Limb (tissue), 2 donors: ENCODE data around the gene PNPLA1.
"Not testable (repeated sequence)": the region's sequence is repeated elsewhere in the genome, so short reads cannot be mapped to it uniquely, and the experiment has no call there.

Experiments used
- DNase-seq, 2 donors: peaks; one replicate each; pipeline ENCODE4 v3.0.0-alpha.2; 2016; ENCODE audit errors: extremely low spot score in 2 of 2

PNPLA1 gene

DNA sequence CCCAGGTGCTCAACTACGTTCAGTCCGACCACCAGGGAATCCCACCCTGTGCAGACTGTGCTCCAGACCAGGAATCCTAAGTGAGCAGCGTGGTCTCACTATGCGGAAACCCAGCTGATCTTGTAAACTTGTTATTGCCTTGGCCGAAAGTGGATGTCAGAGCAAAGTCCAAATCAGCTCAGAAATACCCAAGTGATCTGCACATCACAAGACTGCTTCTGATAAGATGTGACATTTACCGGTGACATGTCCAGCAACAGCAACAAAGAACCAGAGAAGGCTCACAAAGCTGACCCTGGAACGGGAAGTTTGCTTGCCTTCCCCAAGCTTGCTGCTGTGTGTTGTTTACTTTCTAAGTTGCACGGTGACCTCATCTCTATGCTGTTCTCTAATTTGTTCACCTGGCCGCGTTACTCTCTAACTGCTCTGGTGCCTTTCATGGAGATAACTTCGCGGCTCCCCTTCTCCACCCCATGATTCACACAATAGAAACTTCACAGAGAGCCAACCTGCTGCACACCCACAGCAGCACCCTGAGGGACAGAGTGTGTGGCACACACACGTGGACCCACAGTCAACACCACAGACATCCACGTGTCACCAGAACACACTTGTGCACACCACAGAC lies 65.1 kb downstream of the PNPLA1 start:
- no peak for DNase-seq

DNA sequence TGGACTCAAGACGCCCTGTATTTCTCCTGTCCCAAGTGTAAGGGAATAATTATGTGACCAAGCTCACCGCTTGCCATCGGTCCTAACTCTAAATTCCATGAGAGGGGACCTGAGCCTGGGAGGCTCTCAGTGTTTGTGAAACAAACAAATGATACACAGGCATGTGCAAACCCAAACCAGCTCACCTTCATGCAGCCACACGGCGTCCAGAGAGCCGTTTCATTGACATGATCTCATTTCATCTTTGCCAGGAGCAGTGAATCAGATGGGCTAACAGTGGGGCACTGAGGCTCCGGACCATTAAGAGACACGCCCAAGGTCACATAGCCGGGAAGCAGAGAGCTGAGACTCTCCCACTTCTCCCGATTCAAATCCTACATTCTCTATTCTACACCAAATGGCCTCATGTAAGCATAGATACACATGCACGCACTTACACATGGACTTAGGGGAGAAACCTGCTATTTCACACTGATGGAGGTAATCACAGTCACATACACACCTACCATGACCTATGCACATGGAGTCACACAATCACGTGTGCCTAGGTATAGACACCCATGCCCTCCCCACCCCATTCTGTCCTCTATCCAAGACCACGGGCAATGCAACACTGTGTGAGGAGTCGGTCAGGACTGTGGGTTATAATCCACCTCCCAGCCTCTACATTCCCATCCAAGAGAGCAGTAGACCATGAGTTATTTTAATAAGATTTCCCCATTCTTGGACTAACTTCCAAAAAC lies 65.8 kb downstream of the PNPLA1 start:
- no peak for DNase-seq

DNA sequence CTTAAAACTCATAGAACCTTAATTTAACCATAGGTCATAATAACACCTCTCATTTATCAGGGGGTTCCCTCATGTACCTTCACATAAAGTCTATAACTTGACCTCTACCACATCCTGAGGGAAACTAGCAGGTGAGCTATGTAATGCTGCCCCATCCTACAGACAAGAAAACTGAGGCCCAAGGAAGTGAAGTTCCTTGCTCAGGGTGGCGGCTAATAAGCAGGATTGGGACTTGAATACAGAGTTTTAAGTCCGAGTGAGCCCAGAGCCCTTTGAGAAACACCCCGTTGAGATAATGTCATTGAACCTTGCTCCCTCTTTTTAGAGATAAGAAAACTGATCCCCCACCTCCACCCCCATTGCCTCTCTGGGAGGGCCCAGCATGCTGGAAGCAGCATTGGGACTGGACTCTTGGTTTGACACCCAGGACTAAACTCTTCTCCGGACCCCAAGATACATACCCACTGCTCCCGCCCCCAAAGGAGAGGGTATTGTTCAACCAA lies 66.4 kb downstream of the PNPLA1 start:
- no peak for DNase-seq

DNA sequence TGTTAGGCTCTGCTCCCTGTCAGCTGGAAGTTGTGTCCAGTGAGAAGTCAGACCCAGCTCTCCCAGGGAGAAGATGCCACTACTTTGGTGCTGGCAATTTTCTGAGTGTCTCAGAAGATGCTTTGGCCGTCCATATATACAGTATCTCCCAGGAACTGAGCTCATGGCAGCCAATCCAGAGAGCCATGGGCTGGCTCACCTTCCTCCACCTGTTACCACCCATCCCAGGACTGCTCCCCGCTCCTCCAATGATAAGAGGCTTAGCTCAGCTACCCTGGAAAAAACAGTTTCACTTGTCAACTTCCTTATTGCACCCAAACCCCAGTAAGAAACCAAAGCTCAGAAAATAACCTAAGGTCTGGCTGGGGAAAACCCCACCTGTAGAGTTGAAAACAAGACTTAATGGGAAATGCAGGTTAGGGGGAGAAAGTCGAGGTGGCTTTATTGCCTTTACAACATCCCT lies 67.0 kb downstream of the PNPLA1 start, which contains the start of gene BNIP5:
Gene BNIP5, minus strand, starts transcription at position 110 of the 463 bp plus-strand sequence. CDS start 6,198 bp downstream, outside the sequence.
- DNase-seq, result no peak

DNA sequence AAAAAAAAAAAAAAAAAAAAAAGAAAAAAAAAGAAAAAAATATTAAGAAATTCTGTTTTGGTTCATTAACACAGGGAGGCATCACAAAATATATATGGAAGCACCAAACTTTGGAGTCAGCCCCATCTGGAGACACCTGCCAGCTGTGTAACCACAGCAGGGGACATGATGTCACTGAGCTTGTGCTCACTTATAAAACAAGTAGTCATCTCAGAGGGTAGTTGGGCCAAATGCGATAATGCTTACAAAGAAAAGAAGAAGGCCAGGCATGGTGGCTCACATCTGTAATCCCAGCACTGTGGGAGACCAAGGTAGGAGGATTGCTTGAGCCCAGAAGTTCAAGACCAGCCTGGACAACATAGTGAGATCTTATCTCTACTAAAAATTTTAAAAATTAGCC lies 68.0 kb downstream of the PNPLA1 start:
- no peak for DNase-seq

DNA sequence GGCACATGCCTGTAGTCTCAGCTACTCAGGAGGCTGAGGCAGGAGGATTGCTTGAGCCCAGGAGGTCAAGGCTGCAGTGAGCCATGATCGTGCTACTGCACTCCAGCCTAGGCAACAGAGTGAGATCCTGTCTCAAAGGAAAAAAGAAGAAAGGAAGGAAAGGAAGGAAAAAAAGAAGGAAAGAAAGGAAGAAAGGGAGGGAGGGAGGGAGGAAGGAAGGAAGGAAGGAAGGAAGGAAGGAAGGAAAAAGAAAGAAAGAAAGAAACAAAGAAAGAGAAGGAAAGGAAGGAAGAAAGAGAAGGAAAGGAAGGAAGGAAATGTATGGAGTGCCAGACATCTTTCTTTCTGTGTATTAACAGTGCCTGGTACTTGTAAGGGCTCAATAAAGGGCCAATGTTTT lies 68.4 kb downstream of the PNPLA1 start:
- not testable (repeated sequence) for DNase-seq

DNA sequence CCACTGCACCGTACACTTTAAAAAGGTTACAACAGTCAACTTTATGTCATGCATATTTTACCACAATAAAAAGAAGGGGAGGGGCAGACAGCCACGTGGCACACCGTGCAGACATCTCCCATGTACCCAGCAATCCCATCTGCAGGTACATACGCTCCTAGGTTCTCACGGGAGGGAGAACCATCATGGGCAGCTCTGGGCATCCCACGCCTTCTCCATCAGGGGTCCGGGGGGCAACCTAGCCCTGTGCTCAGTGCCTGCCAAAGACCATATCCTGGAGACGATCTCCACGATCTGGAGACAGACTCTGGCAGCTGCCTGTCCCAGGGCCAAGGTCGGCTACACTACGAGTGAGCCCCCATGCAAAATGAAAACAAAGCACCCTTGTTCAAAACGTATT lies 69.3 kb downstream of the PNPLA1 start:
- no peak for DNase-seq

DNA sequence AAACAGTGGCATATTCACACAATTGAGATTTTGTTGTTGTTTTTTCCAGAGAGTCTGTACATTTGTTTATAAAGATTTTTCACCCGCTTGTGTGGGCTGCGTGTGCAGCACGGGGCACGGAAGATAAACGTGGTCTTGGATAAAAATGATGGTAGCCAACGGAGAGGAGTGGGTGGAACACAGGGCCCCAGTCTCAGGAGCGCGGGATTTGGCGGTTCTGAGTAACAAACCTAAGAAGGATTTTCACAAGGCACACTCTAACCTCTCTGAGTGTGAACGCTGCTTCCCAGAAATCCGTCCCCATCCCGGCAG lies 70.4 kb downstream of the PNPLA1 start:
- DNase-seq, result no peak

DNA sequence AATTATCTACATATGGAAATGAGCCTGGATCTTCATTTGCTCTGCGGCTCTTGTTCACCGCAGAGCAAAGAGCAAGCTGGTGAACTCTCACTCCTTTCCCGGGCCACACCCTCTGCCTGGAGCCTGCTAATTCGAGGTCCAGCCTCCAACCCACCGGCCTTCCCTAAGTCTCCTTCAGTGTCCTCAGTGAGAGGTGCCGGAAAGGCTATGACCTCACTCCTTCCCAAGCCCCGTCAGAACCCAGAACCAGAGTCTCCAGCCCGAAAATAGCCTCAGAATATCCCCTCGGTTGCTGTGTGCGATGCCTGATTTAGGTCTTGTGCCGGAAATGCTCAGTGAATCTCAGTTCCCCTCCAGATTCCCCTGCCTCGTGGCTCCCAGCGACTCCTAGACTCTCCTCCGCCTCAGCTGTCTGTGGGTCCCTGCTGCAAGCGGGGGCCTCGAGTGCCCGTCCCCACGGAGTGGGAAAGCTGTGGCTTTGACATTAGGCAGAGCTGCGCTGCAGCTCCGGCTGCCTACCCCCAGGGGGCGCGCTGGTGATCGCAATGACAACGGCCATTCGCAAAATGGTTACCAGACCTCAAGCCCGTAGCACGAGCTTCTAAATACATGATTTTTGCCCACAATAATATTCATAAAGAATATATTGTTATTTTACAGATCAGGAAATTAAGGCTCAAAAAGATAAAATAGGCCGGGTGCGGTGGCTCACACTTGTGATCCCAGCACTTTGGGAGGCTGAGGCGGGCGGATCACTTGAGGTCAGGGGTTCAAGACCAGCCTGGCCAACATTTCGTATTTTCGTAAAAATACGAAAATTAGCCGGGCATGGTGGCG lies 71.0 kb downstream of the PNPLA1 start:
- DNase-seq, result peak; percentile 54 to 82

DNA sequence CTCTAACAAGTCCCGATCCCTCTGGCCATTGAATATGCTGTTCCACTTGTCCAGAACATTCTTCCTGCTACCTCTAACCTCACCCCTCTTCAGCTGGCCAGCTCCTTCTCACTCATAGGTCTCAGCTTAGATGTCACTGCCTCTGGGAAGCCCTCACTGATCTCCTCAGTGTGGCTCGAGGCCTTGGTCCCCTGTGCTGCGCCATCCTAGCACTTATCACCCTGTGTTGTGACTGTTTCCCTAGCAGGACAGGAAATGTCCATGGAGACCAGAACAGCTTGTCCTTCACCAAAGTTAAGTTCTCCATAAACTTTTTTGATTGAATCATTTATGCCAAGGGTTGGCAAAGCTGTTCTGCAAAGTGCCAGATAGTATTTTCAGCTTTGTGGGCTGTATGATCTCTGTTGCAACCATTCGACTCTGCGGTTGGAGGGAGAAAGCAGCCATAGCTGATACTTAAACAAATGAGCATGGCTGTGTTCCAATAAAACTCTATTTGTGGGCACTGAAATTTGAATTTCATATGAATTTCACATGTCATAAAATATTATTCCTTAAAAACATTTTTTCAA lies 73.3 kb downstream of the PNPLA1 start:
- DNase-seq, result no peak

DNA sequence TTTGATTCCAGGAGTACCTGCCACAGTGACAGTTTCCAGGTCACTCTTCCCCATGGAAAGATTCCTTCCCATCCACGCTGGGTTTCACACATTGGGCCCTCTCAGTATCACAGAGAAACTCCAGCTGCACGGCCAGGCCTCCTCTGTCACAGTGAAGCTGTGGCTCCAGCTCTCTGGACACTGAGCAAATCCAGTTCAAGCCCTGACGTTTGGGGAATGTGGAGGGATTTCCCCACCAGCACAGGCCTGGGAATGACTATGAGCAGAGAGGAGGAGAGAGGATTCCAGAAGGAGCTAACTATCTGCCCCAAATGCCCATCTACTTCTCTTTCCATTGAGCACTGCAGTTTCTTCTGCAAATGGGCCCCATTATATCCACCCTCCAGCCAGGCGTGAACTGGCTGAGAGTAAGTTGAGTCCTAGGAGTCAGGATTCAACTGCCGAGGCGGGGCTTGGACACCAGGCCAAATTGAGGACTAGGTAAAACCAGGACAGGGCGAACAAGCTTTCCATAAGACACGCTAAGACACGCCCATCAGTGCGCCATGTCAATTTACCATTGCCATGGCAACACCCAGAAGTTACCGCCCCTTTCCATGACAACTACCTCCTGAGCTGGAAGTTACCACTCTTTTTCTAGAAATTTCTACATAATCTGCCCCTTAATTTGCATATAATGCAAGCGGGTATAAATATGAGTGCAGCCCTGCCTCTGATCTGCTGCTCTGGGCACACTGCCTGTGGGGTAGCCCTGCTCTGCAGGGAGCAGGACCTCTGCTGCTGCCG lies 76.0 kb downstream of the PNPLA1 start:
- DNase-seq, result no peak

DNA sequence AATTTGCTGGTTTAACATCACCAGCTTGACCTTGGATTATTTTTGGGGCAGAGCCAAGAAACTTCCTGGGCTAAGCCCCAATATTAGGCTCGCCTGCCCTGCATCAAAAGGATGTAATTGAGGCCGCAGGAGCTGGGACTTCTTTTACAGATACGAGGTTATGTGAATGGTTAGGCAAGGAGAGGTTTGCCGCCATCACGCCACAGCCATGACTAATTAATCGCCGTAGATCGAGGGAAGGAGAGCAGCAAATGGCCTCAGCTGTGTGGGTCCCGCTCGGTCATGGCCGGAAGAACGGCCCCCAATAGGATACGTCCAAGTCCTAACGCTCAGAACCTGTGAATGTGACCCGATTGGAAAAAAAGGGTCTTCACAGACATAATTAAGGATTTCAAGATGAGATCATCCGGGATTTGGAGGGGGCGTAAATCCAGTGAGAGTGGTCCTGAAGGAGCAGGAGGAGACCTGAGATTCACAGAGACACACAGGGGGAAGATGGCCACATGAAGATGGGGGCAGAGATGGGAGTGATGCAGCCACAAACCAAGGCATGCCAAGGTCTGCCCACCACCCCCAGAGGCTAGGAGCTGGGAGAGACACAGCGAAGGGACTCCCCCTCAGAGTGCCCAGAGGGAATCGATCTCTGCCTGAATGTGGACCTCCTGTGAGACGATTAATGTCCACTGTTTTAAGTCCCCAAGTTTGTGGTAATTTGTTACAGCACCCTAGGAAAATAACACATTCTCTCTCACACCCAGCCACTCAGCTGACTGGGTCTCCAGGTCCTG lies 76.8 kb downstream of the PNPLA1 start:
- no peak for DNase-seq

DNA sequence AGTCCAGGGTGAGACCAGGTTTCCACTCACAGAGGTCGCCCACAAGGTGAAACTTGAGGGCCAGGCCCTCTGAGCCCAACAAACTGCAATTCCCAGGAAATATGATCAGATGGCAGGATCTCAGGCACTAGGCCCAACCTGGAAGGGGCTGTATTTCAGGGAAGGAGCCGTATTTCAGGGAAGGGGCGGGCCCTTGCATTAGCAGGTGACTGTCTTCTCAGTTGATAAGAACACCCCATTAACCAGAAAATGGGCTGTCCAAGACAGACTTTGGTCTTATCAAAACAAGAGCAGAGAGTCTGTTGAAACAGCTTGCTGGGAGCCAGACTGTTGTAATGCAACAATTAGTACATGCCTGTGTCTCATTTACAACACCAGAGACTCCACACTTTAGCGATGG lies 77.8 kb downstream of the PNPLA1 start:
- no peak for DNase-seq

DNA sequence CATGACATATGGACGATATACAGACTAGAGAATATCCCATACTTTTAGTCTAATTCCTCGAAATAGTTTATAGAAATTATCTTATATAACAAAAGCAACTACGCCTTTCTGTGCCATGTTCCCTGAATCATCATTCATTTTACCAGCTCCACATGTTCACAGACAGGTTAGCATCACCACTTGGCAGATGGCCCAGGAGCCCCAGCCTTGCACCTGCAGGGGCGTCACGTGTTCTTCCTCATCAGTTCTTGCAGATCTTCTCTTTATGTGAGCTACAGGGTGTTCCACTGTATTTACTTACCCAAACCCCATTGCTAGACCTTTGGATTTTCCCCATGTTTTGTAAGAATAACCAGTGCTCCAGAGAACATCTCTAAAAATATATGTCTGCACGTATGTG lies 79.4 kb downstream of the PNPLA1 start:
- no peak for DNase-seq

DNA sequence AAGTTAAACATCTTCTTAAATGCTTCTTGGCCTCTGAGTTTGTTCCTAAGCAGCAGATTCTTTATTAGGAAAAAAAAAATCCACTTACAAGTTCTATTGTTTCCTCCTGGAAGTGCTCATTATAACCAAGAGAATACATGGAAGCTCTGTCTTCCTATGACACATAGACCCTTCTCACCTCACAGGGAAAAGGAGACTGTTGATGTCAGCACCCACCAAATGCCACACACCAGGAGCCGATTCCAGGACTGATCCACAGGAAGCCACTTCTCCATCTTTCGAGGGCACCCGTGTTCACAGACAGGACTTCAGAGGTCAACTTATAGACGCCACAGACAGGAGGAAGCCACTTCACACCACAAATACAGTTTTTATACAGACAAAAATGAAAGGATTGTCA lies 80.2 kb downstream of the PNPLA1 start:
- DNase-seq, result no peak

DNA sequence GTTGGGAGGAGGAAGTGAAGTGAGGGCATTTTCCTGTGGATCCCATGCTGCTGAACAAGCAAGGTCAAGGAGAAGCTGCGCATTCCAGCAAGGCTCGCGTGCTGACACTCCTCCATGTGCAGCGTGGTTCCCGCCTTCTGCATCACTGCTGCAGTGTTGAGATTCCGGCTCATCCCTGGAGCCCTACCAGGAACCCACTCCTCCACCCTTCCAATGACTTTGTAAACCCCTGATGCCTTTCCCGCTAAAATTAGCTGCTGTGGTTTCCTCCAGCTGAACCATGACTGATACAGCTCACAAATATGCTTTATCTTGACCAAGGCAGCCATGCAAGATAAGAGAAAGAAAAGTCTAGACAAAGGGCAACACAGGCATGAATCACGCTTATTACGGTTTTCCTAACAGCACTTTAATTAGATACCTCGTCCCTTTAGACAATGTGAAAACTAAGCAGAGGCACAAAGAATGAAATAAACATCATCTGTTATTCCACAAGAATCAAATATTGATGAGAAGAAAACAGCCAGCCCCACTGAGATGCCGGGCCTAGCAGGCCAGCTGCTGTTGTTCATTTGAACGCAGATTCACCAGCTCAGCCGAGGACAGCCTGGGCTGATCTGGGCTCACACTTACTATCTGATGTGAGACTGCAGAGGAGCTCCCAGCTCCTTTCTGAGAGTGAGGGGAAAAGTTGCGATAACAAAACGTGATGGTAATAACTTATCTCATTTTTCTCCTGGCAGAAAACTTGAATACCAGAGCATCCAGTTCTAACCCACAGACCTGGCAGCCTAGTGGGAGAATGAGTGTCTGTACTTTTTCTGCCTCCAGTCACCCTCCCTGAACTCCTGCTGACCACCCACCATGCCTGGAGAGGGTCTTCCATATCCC lies 81.1 kb downstream of the PNPLA1 start:
- DNase-seq, result no peak

DNA sequence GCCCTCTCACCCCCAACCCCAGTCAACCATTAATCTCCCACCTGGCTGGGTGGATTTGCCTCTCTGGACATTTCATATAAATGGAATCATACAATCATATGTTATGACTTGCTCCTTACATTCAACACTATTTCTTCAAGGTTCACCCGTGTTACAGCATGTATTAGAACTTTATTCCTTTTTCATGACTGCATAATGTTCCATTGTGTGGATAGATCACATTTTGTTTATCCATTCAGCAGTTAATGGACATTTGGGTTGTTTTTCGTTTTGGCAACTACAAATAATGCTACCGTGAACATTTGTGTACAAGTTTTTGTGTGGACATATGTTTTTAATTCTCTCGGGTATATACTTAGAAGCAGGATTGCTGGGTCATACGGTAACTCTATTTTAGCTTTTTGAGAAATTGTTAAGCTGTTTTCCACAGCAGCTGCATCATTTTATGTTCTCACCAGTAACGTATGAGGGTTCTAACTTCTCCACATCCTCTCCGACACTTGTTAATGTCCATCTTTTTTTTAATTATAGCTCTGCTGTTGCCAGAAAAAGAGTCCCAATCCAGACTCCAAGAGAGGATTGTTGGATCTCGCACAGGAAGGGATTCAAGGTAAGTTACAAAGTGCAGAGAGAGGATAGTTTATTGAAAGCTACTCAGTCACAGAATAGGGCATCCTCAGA lies 82.8 kb downstream of the PNPLA1 start:
- no peak for DNase-seq

DNA sequence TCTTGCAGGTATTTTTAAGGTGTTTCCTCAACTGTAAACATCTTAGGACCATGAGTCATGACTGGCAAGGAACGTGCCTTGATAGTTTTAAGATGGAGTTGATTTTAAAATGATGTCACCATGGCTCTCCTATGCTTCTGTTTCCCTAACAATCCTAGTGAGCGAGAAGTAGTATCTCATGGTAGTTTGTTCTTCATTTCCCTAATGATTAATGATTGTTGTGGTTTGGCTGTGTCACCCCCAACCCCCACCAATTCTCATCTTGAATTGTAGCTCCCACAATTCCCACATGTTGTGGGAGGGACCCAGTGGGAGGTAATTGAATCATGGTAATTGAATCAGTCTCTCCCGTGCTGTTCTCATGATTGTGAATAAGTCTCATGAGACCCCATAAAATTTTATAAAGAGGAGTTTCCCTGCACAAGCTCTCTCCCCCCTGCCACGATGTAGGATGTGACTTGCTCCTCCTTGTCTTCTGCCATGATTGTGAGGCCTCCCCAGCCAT lies 83.6 kb downstream of the PNPLA1 start:
- DNase-seq, result no peak
